DMS 273 (cell line): ENCODE measurements around the gene RBM48.
"Not testable (repeated sequence)": the region's sequence is repeated elsewhere in the genome, so short reads cannot be mapped to it uniquely, and the experiment has no call there.

Experiments used
- DNase-seq: peaks from one replicate; lab custom pipeline; 2025; ENCODE audit not compliant: unreplicated experiment; lab: John Stamatoyannopoulos, UW

Gene RBM48

GRCh38 chr7:92528188-92528957, at the start of gene RBM48, which contains the start of gene PEX1:
Gene RBM48 (plus strand): TSS chr7:92528795. CDS start chr7:92528814, 19 bp downstream.
Gene PEX1 (minus strand): TSS chr7:92528520. CDS start chr7:92528435, 85 bp downstream.
- DNase-seq: peak; percentile 100

GRCh38 chr7:92479146-92479545, 49.4 kb upstream of the RBM48 start:
- not testable (repeated sequence) for DNase-seq

- DNase-seq: not testable (repeated sequence)
These were observed 45.0 kb upstream of the RBM48 start for GRCh38 chr7:92483624-92484023.

- not testable (repeated sequence) for DNase-seq
These were observed 44.4 kb upstream of the RBM48 start for GRCh38 chr7:92484226-92484625.

GRCh38 chr7:92485267-92485892, 43.2 kb upstream of the RBM48 start:
- no peak for DNase-seq

GRCh38 chr7:92485974-92486373, 42.6 kb upstream of the RBM48 start:
- DNase-seq: no peak

- DNase-seq: no peak
These were observed 40.8 kb upstream of the RBM48 start for GRCh38 chr7:92487804-92488203.

- DNase-seq: no peak
These were observed 39.0 kb upstream of the RBM48 start for GRCh38 chr7:92489634-92490033.

- DNase-seq: no peak
These were observed 31.7 kb upstream of the RBM48 start for GRCh38 chr7:92496876-92497275.

GRCh38 chr7:92498557-92498956, 30.0 kb upstream of the RBM48 start:
- no peak for DNase-seq

GRCh38 chr7:92503767-92504166, 24.8 kb upstream of the RBM48 start:
- DNase-seq: no peak

- no peak for DNase-seq
These were observed 24.0 kb upstream of the RBM48 start for GRCh38 chr7:92504563-92504962.

GRCh38 chr7:92506363-92506762, 22.2 kb upstream of the RBM48 start:
- no peak for DNase-seq

- no peak for DNase-seq
These were observed 19.6 kb upstream of the RBM48 start for GRCh38 chr7:92508946-92509345.

- no peak for DNase-seq
These were observed 15.3 kb upstream of the RBM48 start for GRCh38 chr7:92513167-92513902.

- no peak for DNase-seq
These were observed 11.0 kb upstream of the RBM48 start for GRCh38 chr7:92517631-92518030.

- no peak for DNase-seq
These were observed 8.6 kb upstream of the RBM48 start for GRCh38 chr7:92520024-92520423.

- no peak for DNase-seq
These were observed 5.5 kb upstream of the RBM48 start for GRCh38 chr7:92523110-92523509.

- peak; percentile 92 for DNase-seq
These were observed 1.1 kb upstream of the RBM48 start for GRCh38 chr7:92527300-92528187.

GRCh38 chr7:92528958-92529264, 316 bp downstream of the RBM48 start:
- no peak for DNase-seq

- no peak for DNase-seq
These were observed 6.0 kb downstream of the RBM48 start for GRCh38 chr7:92534572-92534971.
